Right ventricle myocardium inferior (tissue), 1 donor: ENCODE data around the gene RAB8A. TPM values are rescaled to one million over a fixed set of nuclear protein-coding genes. Genes with fewer than 3 reads are reported as not detected.
"Not testable (repeated sequence)": the region's sequence is repeated elsewhere in the genome, so short reads cannot be mapped to it uniquely, and the experiment has no call there.

Experiments used
- ATAC-seq: fragments of 200-7000 bp; cut with Tn5 transposase; one replicate; pipeline ENCODE4 v1.9.1; 2020; ENCODE audit warnings: mild to moderate bottlenecking, moderate library complexity
- DNase-seq: peaks from one replicate; pipeline ENCODE4 v3.0.0; 2021; ENCODE audit errors: missing footprints
- intact Hi-C: fragments of 100-400 bp; cut with DNase I; formaldehyde crosslinking; loops from one replicate; pipeline ENCODE4 v1.11.0; 2022
- total RNA-seq: library from RNA; stranded (reverse); fragmentation: NEBNext Ultra II Directional; extraction: Animal tissue kit (Norgen Biotek cat#: 25700); gene quantifications from one replicate; pipeline ENCODE4 v1.2.1, GENCODE V29; 2021
- donor health status: DM: no; HTN: yes; CAD: no; lungs with severe emphysema.

Gene RAB8A
- total RNA-seq, 1 donor from 2014 or later, result 25.6 TPM

DNA sequence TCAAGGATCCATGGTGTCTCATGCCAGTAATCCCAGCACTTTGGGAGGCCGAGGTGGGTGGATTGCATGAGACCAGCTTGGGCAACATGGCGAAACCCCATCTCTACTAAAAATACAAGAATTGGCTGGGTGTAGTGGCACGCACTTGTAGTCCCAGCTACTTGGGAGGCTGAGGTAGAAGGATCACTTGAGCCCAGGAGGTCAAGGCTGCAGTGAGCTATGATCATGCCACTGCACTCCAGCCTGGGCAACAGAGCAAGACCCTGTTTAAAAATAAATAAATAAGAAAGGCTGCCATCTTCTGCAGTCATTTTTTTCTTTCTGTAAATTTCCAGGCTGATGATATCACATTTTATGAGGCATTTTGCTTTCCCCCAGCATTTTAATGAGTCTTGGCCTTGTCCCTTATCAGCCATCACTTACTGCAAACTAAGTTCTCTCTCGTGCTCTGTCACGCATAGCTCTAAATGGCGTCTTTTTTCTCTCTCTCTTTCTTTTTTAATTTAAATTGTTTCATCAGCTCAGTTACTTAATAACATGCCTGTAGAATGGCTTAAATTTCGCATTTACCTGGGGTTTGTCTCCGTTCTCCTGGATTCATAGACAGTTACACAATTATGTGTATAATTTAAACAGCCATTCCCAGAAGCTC, 12.2 kb upstream of the RAB8A start:
- ATAC-seq, intact Hi-C loops, DNase-seq: not testable (repeated sequence)

DNA sequence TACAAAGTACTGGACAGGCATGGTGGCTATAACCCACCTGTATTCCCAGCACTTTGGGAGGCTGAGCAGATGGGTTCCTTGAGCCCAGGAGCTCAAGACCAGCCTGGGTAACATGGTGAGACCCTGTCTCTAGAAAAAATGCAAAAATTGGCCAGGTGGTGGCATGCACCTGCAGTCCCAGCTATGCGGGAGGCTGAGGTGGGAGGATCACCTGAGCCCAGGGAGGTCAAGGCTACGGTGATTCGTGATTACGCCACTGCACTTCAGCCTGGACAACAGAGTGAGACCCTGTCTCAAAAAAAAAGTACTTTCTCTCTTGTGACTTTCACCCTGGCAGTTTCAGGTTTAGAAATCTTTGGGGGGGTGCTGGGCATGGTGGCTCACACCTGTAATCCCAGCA, 11.2 kb upstream of the RAB8A start:
- ATAC-seq (no peak), DNase-seq (no peak)
- intact Hi-C loops, result no loop called here

DNA sequence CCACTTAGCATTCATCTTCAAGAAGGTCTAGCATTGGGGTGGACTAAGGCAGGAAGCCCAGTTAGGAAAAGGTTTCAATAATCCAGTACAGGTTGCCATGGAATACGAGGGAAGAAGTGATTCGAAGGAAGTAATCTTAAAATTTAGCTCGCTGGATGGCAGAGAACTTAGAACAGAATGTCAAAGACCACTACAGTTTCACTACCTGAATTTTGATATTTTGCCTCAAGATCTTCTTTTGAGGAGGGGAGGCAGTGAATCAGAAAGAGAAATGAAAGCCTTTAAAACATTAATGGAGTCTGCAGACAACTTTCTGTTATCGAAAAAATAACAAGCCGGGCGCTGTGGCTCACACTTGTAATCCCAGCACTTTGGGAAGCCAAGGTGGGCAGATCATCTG, 7.0 kb upstream of the RAB8A start:
- intact Hi-C loops, result no loop called here
- DNase-seq (no peak), ATAC-seq (no peak)

DNA sequence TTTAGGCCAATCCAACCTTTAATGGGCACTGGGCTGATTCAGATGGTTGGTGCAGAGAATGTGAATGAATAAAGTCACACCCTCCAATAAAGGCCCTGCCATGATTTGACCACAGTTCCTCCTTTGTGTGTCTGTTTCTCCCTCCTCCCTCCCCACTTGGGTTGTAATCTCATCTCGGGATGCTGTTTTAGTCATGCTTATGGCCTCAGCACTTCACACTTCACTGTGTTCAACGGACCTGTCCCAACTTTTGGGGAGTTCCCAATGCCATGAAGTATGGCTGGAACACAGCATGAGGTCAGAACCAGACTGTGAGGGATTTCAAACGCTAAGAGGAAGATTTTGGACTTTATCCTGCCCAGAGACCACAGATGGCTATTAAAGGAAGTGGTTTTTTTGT, 5.6 kb upstream of the RAB8A start:
- intact Hi-C loops, result no loop called here
- ATAC-seq, result no peak
- DNase-seq, result no peak

DNA sequence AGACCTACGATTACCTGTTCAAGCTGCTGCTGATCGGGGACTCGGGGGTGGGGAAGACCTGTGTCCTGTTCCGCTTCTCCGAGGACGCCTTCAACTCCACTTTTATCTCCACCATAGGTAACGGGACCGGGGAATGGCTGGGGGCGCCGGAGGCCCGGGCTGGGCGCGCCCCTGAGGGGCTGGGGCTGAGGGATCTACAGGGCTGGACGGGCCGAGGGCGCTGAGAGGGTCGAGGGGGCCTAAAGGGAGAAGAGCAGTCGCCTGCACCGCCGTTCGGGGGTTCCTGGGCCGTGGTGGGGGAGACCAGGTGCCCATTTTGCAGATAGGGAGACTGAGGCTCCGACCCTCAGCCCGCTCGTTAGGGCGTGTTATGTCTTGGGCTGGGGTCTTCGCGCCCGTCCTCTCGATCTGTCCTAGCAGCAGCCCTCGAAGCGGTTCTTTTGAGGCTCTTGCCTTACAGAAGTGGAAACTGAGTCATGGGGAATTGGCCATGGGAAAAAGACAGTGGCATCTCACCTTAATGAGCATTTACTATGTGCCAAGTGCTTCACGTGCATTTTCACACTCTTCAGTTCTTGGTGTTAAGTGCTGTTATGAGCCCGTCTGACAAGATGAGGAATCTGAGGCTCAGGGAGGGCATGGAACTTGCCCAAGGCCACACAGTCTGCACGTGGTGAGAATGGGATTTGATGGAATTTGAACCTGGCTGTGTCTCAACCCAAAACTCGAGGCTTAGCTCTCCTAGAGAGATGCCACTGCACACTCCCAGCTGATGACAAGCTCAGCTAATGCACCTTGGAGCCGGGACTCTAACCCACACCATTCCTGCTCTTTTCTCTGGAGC, 442 bp downstream of the RAB8A start:
- DNase-seq (no peak), ATAC-seq (no peak)
- intact Hi-C loops, result loop anchor here (1.0 to 2.0 kb wide), 3 partner anchors 35 to 73 kb away; partner anchors contain the start of genes FAM32A and TPM4

DNA sequence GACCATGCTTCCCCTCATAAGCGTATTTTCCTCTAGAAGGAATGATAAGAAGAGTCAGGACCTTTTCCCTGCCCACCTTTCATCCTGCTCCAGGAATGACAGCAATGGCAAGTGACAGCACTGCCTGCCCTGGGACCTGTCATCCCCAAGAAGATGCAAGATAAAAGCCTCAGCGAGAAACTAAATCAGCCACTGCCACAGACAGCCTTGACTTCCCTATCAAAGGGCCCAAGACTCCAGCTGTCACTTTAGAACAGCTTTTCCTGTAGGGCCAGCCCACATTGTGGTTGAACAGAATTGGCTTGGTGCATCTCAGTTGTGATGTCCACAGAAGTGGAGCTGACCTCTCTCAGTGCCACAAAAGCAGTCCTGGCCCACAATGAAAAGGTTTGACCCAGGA, 1.1 kb downstream of the RAB8A start:
- ATAC-seq (no peak), DNase-seq (no peak)
- intact Hi-C loops, result loop anchor here (2.0 kb wide), 1 partner anchor 72 kb away; the partner anchor contains the start of gene FAM32A

DNA sequence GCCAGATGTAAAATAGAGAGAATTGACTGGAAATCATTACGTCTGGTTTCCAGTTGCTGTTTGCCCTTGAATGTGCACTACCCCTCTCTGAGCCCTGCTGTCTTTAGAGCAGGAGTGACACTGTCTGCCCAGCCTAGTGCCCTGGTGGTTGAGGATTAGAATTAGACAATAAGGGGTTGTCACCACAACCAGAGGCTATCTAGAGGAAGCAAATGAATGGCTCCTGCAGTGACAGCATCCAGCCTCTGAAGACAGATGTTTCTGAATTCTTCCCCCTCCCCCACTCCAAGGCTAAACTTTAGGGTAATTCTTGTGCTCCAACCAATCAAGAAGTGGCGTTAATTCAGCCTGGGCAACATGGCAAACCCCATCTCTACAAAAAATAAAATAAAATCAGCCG, 2.0 kb downstream of the RAB8A start:
- intact Hi-C loops, result loop anchor here (2.0 kb wide), 1 partner anchor 71 kb away; the partner anchor contains the start of gene FAM32A
- DNase-seq (no peak), ATAC-seq (no peak)

DNA sequence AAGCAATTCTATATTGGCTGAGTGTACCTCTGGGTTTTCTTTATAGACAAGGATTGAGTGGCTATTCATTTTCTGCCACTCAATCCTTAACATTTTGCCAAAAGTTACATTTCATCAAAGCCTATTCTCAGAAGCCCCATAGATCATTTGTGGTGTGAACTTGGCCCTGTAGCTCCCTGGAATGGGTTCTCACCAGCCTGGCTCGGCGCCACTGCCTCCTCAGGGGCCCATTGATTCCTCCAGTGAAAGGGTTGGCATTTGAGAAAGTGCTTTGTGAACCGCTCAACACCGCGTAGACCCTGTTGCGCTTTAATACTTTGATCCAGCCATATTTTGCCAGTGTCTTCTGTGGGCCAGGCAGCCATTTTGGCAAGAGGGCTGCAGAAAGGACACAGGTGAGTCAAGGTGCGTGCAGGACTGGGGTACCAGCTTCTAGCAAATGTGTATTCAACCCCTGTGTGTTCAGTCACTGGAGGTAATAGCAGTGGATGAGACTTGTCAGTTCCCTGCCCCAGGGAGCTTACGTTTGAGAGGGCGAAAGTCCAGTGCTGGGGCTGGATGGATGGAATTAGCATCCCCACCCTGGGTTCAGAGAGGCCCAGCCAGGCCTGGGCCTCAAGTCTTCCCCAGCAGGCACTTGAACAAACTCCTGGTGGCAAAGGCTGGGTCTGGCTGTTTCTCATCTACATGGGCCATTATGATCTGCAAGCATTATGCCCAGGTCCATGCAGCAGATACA, 3.8 kb downstream of the RAB8A start:
- ATAC-seq, result no peak
- intact Hi-C loops, result no loop called here

DNA sequence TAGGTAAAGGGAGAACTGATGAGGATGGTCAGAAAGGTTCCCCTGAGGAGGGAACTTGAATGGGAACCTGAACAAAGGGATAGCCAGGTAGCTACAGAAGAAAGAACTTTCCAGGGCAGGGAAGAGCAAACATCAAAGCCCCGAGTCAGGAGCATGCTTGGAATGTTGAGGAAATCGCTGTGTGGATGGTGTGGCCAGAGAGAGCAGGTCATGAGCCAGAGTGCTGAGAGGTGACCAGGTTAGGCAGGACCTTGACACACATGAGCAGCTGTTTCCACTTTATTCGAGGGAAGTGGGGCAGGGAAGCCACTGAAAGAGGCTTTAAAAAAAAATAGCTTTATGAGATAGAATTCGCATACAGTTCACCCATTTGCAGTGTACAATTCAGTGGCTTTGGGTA, 4.4 kb downstream of the RAB8A start:
- DNase-seq (no peak), ATAC-seq (no peak)
- intact Hi-C loops, result no loop called here

More for the DNA sequence above, 3.8 kb downstream of the RAB8A start:
- no peak for DNase-seq

DNA sequence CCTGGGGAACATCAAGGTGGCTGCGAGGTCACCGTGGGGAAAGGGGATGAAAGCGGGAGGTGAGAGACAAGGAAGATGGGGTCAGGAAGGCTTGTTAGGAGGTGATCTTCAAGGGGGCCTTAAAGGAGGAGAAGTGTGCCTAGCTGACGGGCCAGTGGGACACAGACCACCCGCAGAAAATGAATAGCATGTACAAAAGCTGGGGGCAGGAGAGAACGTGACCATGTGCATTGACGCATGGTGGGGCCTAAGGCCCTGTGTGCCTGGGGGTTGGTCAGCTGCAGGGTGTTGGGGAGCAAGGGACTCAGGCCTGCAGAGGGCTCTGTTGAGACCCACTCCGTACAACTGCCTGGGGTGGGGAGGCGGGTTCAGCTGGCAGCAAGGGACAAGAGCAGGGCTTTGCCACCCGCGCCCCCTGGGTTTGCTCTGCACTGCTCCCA, 5.9 kb downstream of the RAB8A start:
- DNase-seq (no peak), ATAC-seq (no peak)
- intact Hi-C loops, result no loop called here

DNA sequence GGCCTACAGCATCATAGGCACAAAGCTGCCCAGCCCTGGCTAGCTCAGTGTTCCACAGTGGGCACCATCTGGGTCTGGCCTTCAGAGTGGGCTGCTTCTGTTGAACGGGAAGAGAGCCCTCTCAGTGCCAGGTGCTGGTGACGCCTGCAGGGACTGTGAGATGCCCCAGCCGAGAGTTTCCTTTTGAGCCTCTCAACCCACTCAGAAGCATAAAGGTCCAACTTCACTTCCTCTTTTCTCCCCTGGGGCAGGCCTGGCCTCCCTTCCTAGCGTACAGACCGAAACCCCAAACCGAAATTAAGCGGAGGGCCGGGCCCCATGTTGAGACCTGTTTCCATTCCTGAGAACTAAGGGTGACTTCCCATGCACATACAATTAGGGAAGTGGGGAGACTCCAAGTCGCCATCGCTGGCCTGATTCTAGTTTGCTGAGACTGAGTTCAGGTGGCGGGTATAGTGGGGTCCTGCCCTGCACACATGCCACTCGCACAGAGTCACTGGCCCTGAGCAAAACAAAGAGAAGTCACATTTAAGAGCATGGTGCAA, 6.9 kb downstream of the RAB8A start:
- DNase-seq (peak; percentile 81), ATAC-seq (peak; percentile 63)
- intact Hi-C loops, result no loop called here

DNA sequence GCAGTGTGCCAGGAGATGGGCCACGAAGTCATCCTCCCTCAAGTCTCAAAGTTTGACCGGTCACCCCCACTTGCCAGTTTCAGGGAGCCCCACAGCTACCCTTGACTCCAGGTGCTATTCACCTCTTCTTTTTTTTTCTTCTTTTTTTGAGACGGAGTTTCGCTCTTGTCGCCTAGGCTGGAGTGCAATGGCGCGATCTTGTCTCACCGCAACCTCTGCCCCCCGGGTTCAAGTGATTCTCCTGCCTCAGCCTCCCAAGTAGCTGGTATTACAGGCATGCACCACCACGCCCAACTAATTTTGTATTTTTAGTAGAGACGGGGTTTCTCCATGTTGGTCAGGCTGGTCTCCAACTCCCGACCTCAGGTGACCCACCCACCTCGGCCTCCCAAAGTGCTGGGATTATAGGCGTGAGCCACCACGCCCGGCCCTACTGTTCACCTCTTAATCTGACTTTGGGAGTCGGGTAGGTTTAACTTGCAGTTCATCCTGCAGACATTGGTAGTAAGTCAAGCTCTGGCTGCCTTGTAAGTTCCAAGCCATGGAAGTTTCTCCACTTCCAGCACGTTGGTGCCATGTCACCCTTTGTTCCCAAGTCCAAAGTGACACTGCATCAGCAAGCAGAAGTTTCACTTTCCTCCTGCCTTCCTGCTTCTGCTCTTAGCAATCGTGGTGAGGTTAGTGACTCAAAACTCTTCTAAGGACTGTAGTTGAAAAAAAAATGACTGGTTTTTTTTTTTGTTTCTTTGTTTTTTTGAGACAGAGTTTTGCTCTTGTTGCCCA, 7.6 kb downstream of the RAB8A start:
- intact Hi-C loops, ATAC-seq, DNase-seq: not testable (repeated sequence)

DNA sequence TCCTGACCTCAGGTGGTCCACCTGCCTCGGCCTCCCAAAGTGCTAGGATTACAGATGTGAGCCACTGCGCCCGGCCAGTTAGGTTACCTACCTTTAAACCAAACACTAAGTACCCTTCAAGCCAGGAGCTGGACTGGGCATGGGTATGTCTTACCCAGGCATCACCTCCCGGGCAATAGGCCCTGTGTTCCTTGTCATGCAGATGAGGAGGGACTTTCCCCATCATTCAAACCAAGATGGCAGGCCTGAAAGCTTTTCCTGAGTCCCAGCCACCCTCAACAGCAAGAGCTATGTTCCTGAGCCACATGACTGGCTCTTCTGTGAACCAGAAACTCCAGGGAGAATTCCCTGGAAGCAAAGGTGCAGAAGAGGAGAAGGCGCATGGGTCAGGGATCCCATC, 9.5 kb downstream of the RAB8A start:
- DNase-seq (no peak), ATAC-seq (no peak)
- intact Hi-C loops, result no loop called here

DNA sequence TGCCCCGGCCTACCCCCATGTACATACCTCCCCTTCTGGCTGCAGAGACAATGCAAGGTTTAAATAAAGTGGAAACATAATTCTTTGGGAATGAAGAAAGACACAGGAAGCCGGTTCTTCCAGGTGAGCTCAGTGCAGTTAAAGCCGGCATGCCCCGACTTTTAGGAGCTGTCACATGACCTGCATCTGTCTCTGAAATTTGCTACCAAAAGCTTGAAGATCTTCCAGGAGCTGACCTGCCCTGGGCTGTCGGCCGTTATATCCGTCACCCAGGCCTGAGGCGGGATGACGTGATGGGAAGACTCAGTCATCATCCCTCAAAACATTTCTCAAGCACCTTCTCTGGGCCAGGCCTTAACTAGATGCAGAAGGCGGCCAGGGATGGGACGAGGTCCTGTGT, 10.3 kb downstream of the RAB8A start:
- DNase-seq (no peak), ATAC-seq (no peak)
- intact Hi-C loops, result no loop called here

DNA sequence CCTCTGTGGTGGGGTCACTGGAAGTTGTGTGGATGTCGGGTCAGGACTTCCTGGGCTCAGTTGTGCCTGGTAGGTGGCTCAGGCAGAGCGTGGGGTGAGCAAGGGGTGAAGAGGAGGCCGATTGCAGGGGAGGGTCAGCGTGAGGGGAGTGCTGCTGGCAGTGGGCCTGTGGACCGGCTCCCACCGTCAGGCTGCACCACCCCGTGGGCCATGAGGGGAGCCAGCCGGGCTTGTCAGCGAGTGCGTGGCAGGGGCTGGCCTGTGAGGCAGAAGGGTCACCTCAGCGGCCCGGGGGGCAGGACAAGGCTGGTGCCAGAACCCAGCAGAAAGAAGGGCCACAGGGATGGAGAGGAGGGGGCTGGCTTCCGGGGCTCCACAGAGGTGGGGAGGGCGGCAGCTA, 13.3 kb downstream of the RAB8A start:
- intact Hi-C loops, result no loop called here
- DNase-seq, result no peak
- ATAC-seq, result no peak

DNA sequence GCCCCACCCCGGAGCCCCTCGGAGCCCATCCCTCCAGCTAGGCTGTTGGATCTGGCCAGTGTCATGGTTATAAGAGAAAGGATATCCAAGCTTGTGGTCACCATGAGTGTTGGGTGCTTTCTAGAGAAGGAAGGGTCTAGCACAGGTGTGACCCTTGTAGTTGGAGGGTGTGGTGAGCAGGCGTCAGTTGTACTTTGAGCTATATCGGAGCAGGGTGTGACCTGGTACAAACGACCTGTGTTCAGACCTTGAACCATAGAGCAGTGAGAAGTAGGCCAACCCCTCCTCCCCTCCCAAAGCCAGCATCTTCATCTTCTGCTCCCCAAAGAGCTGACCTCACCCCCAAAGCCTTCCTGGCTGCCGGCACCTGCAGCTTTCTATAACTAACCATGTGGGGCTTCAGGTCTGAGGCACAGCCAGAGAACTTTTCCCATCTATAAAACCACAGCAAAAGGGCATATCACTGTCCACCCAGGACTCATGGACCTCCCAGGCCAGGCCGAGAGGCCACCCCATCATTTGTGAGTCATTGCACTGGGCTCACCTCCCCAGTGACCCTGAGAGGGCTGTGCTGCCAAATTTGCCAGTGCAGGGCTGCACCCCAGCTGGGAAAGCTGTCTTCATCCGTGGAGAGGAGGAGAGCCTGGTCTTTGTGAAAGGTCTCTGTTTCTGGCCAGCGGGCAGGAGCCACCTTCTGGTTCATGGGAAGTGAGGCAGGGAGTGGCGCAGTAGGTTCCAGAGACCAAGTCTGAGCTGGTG, 14.2 kb downstream of the RAB8A start:
- intact Hi-C loops, result no loop called here
- DNase-seq (no peak), ATAC-seq (no peak)

DNA sequence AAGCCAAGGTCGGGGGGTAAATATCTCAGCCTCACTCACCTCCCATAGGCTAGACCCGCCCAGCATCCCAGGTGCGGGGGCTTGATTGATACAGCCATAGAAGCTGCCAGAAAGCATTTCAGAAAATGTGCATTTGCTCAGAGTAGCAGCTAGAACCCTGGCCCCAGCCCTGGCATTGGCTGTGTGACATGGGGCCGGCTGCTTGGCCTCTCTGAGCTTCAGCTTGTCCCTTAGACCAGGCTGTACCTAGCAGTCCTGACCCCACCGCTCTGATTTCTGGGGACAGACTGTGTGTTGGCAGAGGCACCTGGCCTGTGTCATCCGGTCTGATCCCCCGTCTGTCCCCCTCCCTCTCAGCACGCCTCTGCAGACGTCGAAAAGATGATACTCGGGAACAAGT, 15.4 kb downstream of the RAB8A start:
- intact Hi-C loops, result no loop called here
- ATAC-seq, result no peak
- no peak for DNase-seq
